ENCODE data around the gene TMEM123.

TMEM123 gene

GRCh38 chr11:102486584-102486983, 34.0 kb upstream of the TMEM123 start:
- TF ChIP-seq, protein P1, sequence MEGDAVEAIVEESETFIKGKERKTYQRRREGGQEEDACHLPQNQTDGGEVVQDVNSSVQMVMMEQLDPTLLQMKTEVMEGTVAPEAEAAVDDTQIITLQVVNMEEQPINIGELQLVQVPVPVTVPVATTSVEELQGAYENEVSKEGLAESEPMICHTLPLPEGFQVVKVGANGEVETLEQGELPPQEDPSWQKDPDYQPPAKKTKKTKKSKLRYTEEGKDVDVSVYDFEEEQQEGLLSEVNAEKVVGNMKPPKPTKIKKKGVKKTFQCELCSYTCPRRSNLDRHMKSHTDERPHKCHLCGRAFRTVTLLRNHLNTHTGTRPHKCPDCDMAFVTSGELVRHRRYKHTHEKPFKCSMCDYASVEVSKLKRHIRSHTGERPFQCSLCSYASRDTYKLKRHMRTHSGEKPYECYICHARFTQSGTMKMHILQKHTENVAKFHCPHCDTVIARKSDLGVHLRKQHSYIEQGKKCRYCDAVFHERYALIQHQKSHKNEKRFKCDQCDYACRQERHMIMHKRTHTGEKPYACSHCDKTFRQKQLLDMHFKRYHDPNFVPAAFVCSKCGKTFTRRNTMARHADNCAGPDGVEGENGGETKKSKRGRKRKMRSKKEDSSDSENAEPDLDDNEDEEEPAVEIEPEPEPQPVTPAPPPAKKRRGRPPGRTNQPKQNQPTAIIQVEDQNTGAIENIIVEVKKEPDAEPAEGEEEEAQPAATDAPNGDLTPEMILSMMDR (IDR thresholded peaks at IDR 0.05; ENCODE audit: low read length) = no peak
- no peak for TF ChIP-seq EZH2 (IDR thresholded peaks at IDR 0.05; ENCODE audit: borderline replicate concordance, low read length)
- H3K9me2 ChIP-seq (ENCODE audit: low read depth, low read length) = no peaks in the 10 kb centered on the region
- H3K4me3 ChIP-seq (ENCODE audit: low read depth, low read length, poor library complexity, severe bottlenecking) = no peak overlapping the region
- no peaks in the 10 kb centered on the region for H3K79me2 ChIP-seq (ENCODE audit: insufficient read depth, low read length)
- H3K9ac ChIP-seq (ENCODE audit: low read length) = no peak overlapping the region
- no peaks in the 10 kb centered on the region for H3K9me3 ChIP-seq (ENCODE audit: low read length)
- H3K4me1 ChIP-seq (ENCODE audit: insufficient read depth, low read length, severe bottlenecking) = peaks cover 25% of the 10 kb centered on the region
- no peak overlapping the region for H3K4me2 ChIP-seq (ENCODE audit: low read length)
- H3K36me3 ChIP-seq (ENCODE audit: insufficient read depth, low read length) = no peaks in the 10 kb centered on the region
- H3F3A ChIP-seq (ENCODE audit: insufficient read depth, low read length) = no peaks in the 10 kb centered on the region
- no peak overlapping the region for H2AFZ ChIP-seq (ENCODE audit: low read length)
- no peaks in the 10 kb centered on the region for H3K27me3 ChIP-seq (ENCODE audit: insufficient read depth, low read length)
- no peaks in the 10 kb centered on the region for H4K20me1 ChIP-seq (ENCODE audit: insufficient read depth, low read length)
- no peak overlapping the region for H3K27ac ChIP-seq (ENCODE audit: low read depth, low read length, poor library complexity, severe bottlenecking)

- Histone ChIP-seq H3K27ac (ENCODE audit: low read depth, low read length, poor library complexity, severe bottlenecking) (no peak overlapping the region), H3K9me2 (ENCODE audit: low read depth, low read length) (no peaks in the 10 kb centered on the region), H3K9ac (ENCODE audit: low read length) (no peak overlapping the region), H2AFZ (ENCODE audit: low read length) (no peak overlapping the region), H3K36me3 (ENCODE audit: insufficient read depth, low read length) (no peaks in the 10 kb centered on the region), H3K9me3 (ENCODE audit: low read length) (no peaks in the 10 kb centered on the region), H3K4me3 (ENCODE audit: low read depth, low read length, poor library complexity, severe bottlenecking) (no peak overlapping the region), H3K4me1 (ENCODE audit: insufficient read depth, low read length, severe bottlenecking) (peaks cover 25% of the 10 kb centered on the region), H4K20me1 (ENCODE audit: insufficient read depth, low read length) (no peaks in the 10 kb centered on the region), H3K4me2 (ENCODE audit: low read length) (no peak overlapping the region), H3K79me2 (ENCODE audit: insufficient read depth, low read length) (no peaks in the 10 kb centered on the region), H3K27me3 (ENCODE audit: insufficient read depth, low read length) (no peaks in the 10 kb centered on the region), H3F3A (ENCODE audit: insufficient read depth, low read length) (no peaks in the 10 kb centered on the region)
- TF ChIP-seq, protein P1 (IDR thresholded peaks at IDR 0.05; ENCODE audit: low read length) = no peak
These were observed 32.6 kb upstream of the TMEM123 start for GRCh38 chr11:102485095-102485722.

DNA sequence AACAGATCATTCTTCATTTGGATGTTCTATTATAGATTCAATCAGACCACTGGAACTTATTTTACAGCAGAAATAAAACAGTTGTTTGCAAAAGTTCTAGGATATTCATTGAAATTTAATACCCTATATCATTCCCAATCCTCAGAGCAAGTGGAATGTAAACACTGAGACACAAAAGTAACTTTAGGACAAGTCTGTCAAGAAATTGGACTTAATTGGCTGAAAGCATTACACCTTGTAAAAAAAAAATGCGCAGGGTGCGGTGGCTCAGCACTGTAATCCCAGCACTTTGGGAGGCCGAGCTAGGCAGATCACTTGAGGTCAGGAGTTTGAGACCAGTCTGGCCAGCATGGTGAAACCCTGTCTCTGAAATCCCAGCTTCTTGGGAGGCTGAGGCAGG, 29.9 kb upstream of the TMEM123 start:
- TF ChIP-seq, protein P1 (IDR thresholded peaks at IDR 0.05; ENCODE audit: low read length) = no peak
- TF ChIP-seq EZH2 (IDR thresholded peaks at IDR 0.05; ENCODE audit: borderline replicate concordance, low read length) = no peak
- H3K27me3 ChIP-seq (ENCODE audit: insufficient read depth, low read length) = no peaks in the 10 kb centered on the region
- H3K36me3 ChIP-seq (ENCODE audit: insufficient read depth, low read length) = no peaks in the 10 kb centered on the region
- no peak overlapping the region for H3K4me2 ChIP-seq (ENCODE audit: low read length)
- H3K4me3 ChIP-seq (ENCODE audit: low read depth, low read length, poor library complexity, severe bottlenecking) = no peak overlapping the region
- H3K4me1 ChIP-seq (ENCODE audit: insufficient read depth, low read length, severe bottlenecking) = peaks cover 17% of the 10 kb centered on the region
- no peaks in the 10 kb centered on the region for H3K9me2 ChIP-seq (ENCODE audit: low read depth, low read length)
- H2AFZ ChIP-seq (ENCODE audit: low read length) = no peak overlapping the region
- no peak overlapping the region for H3K27ac ChIP-seq (ENCODE audit: low read depth, low read length, poor library complexity, severe bottlenecking)
- no peaks in the 10 kb centered on the region for H4K20me1 ChIP-seq (ENCODE audit: insufficient read depth, low read length)
- no peak overlapping the region for H3K9ac ChIP-seq (ENCODE audit: low read length)
- H3K79me2 ChIP-seq (ENCODE audit: insufficient read depth, low read length) = no peaks in the 10 kb centered on the region
- no peaks in the 10 kb centered on the region for H3K9me3 ChIP-seq (ENCODE audit: low read length)
- no peaks in the 10 kb centered on the region for H3F3A ChIP-seq (ENCODE audit: insufficient read depth, low read length)

Measured in OCI-LY1 (cell line).